Measurements from ENCODE around the gene LNPK.

The LNPK gene

DNA sequence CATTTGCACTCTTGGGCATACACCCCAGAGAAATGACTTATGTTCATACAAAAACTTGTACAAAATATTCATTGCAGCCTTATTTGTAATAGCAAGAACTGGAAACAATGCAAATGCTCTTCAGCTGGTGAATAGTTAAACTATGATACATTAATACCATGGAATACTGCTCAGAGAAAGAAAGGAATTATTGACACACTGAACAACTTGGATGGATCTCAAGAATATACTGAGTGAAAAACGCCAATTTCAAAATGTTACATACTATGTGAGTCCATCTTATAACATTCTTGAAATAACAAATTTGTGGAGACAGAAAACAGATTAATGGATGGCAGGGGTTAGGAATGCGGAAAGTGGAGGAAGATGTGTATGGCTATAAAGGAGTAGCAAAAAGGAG lies 17.2 kb downstream of the LNPK start:
- H3K9me3 Mint-ChIP-seq: no peaks in the 10 kb centered on the region
- no peak for DNase-seq
- H3K36me3 Mint-ChIP-seq (ENCODE audit: low read depth): peaks cover 56% of the 10 kb centered on the region
- H3K27me3 Mint-ChIP-seq (ENCODE audit: low read depth, poor library complexity): no peaks in the 10 kb centered on the region
- H3K4me1 Mint-ChIP-seq: no peaks in the 10 kb centered on the region
- H3K4me3 Mint-ChIP-seq: no peak overlapping the region
- TF ChIP-seq CTCF (IDR thresholded peaks at IDR 0.05): no peak
- no peak overlapping the region for H3K27ac Mint-ChIP-seq

DNA sequence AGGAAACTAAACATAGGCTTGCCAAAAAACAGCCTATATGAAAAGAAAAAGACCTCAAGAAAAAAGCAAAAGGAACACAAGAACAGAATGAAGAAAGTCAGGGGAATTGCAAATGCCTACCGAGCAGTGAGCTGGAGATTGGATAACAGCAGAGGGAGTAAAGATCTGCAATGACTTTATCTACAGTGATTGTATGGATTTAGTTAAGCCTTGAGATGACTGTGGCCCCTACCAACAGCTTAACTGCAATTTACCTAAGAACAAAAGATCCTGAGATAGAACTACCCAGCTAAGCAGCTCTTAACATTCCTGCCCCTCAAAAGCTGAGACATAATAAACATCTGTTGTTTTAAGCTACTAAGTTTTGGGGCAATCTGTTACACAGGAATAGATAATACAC lies 20.5 kb downstream of the LNPK start:
- TF ChIP-seq CTCF (IDR thresholded peaks at IDR 0.05): no peak
- no peak overlapping the region for H3K27ac Mint-ChIP-seq
- no peak overlapping the region for H3K4me3 Mint-ChIP-seq
- no peaks in the 10 kb centered on the region for H3K9me3 Mint-ChIP-seq
- peaks cover 48% of the 10 kb centered on the region for H3K36me3 Mint-ChIP-seq (ENCODE audit: low read depth)
- no peaks in the 10 kb centered on the region for H3K27me3 Mint-ChIP-seq (ENCODE audit: low read depth, poor library complexity)
- no peaks in the 10 kb centered on the region for H3K4me1 Mint-ChIP-seq
- DNase-seq: no peak

- TF ChIP-seq CTCF (IDR thresholded peaks at IDR 0.05): no peak
- H3K27me3 Mint-ChIP-seq (ENCODE audit: low read depth, poor library complexity): no peaks in the 10 kb centered on the region
- no peak overlapping the region for H3K27ac Mint-ChIP-seq
- peaks cover 58% of the 10 kb centered on the region for H3K36me3 Mint-ChIP-seq (ENCODE audit: low read depth)
- H3K4me1 Mint-ChIP-seq: no peaks in the 10 kb centered on the region
- H3K9me3 Mint-ChIP-seq: peaks cover 13% of the 10 kb centered on the region
- no peak overlapping the region for H3K4me3 Mint-ChIP-seq
- DNase-seq: no peak
Observed at GRCh38 chr2:175976391-175977157, 25.5 kb downstream of the LNPK start.

DNA sequence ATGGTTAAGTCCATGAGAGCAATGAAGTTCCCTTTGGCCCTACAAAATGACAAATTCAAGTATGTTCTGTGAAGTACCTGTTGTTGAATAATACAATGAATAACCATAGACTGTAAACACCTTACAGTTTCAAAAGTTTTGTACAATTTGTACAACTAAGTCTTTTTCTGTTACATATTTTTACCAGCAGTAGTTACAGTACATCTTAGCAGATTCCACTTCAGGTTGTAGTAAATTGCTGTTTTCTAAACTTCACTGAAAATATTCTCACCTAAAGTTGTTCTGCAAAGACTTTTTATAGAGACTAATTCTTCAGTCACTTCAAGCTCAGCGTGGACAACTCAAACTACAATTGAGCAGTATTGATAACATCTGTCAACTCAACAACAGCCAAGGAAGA lies 28.7 kb downstream of the LNPK start:
- Mint-ChIP-seq H3K27me3 (ENCODE audit: low read depth, poor library complexity) (no peaks in the 10 kb centered on the region), H3K27ac (no peak overlapping the region), H3K36me3 (ENCODE audit: low read depth) (peaks cover 58% of the 10 kb centered on the region), H3K4me1 (no peaks in the 10 kb centered on the region), H3K9me3 (peaks cover 13% of the 10 kb centered on the region), H3K4me3 (no peak overlapping the region)
- no peak for TF ChIP-seq CTCF (IDR thresholded peaks at IDR 0.05)
- no peak for DNase-seq

DNA sequence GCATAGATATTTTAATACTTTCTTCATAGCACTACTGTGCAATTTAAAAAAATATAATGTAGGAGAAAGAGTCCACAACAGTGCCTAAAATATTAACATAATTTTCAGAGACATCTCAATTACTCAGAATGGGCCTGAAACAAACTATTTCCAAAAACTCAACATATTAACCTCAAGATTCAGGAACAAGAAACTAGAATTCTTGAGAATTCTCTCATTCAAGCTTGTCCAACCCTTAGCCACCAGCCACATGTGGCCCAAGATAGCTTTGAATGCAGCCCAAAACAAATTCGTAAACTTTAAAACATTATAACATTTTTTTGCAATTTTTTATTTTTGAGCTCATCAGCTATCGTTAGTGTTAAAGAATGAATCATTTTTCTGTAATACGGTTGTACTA lies 35.2 kb downstream of the LNPK start:
- Mint-ChIP-seq H3K9me3 (peaks cover 20% of the 10 kb centered on the region), H3K36me3 (ENCODE audit: low read depth) (peaks cover 46% of the 10 kb centered on the region), H3K4me3 (no peak overlapping the region), H3K4me1 (no peaks in the 10 kb centered on the region), H3K27ac (no peak overlapping the region), H3K27me3 (ENCODE audit: low read depth, poor library complexity) (no peaks in the 10 kb centered on the region)
- TF ChIP-seq CTCF (IDR thresholded peaks at IDR 0.05): no peak
- no peak for DNase-seq

DNA sequence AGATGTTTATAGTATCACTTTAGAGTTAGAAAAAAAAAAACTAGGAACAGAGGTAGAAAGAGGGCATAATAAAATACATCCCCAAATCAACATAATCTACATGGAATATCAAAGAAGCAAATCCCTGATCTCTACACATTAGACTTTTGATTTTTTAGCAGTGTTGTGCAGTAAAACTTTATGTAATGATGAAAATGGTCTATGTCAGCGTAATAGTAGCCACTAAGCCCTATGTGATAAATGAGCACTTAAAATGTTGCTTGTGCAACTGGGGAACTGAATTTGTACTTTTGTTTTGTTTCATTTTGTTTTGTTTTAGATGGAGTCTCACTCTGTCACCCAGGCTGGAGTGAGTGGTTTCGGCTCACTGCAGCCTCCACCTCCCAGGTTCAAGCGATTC lies 36.3 kb downstream of the LNPK start:
- TF ChIP-seq CTCF (IDR thresholded peaks at IDR 0.05): no peak
- Mint-ChIP-seq H3K9me3 (peaks cover 31% of the 10 kb centered on the region), H3K36me3 (ENCODE audit: low read depth) (peaks cover 56% of the 10 kb centered on the region), H3K27me3 (ENCODE audit: low read depth, poor library complexity) (no peaks in the 10 kb centered on the region), H3K27ac (no peak overlapping the region), H3K4me1 (no peaks in the 10 kb centered on the region), H3K4me3 (no peak overlapping the region)
- DNase-seq: no peak
